ENCODE measurements around the gene DCLK1. TPM values are rescaled to one million over a fixed set of nuclear protein-coding genes. Genes with fewer than 3 reads are reported as not detected.

The DCLK1 gene
- total RNA-seq, 5 donors from 2014 or later (not counting 1 experiment from before 2014, with no cell fraction given): 0.03 to 0.09 TPM; not detected in 3

GRCh38 chr13:35766663-35767062, 364.5 kb downstream of the DCLK1 start:
- no peak for ATAC-seq (replicated peaks in 1 of 4)
- no peak overlapping the region for H3K4me3 ChIP-seq (ENCODE audit: control insufficient read depth in 1 of 2, extremely low read depth in 1 of 2, low read length in 1 of 2)
- no peaks in the 10 kb centered on the region for H3K4me1 ChIP-seq (ENCODE audit: control insufficient read depth in 1 of 2, extremely low read depth in 1 of 2, insufficient read depth in 2 of 2, low read length in 2 of 2)
- no peak for DNase-seq
- no peaks in the 10 kb centered on the region for H3K9me3 ChIP-seq
- peaks cover 0 to 2% of the 10 kb centered on the region in 2 donors for H3K27me3 Mint-ChIP-seq
- H3K27ac ChIP-seq (ENCODE audit: low read length): no peak overlapping the region
- POLR2A ChIA-PET: no interaction called here
- peaks cover 0 to 3% (median 0%) of the 10 kb centered on the region in 3 donors for H3K9me3 Mint-ChIP-seq
- WGBS (ENCODE audit: insufficient coverage): 63% methylated on average over 2 of the region's 2 CpGs
- no peaks in the 10 kb centered on the region for H3K27me3 ChIP-seq (replicated peaks in 1 of 2; ENCODE audit: control insufficient read depth in 2 of 2, extremely low read depth in 1 of 2, insufficient read depth in 2 of 2, low read length in 1 of 2)
- CTCF ChIA-PET: no interaction called here
- no peaks in the 10 kb centered on the region for H3K4me1 Mint-ChIP-seq
- H3K36me3 Mint-ChIP-seq: no peaks in the 10 kb centered on the region
- H3K36me3 ChIP-seq (ENCODE audit: control insufficient read depth in 2 of 2, extremely low read depth in 1 of 2, insufficient read depth in 1 of 2, low read length in 1 of 2): no peaks in the 10 kb centered on the region
- H3K4me3 Mint-ChIP-seq: no peak overlapping the region
- no peak overlapping the region for H3K27ac Mint-ChIP-seq

- no peak overlapping the region for H3K4me3 Mint-ChIP-seq
Measured at GRCh38 chr13:35765941-35766340, 365.2 kb downstream of the DCLK1 start.

GRCh38 chr13:35765366-35765765, 365.8 kb downstream of the DCLK1 start:
- DNase-seq: no peak
- Mint-ChIP-seq H3K4me3 (no peak overlapping the region), H3K4me1 (no peaks in the 10 kb centered on the region), H3K36me3 (no peaks in the 10 kb centered on the region), H3K27me3 (no peaks in the 10 kb centered on the region), H3K27ac (no peak overlapping the region), H3K9me3 (no peaks in the 10 kb centered on the region)
- ChIA-PET POLR2A (no interaction called here), CTCF (no interaction called here)
- Histone ChIP-seq H3K36me3 (ENCODE audit: control insufficient read depth in 2 of 2, extremely low read depth in 1 of 2, insufficient read depth in 1 of 2, low read length in 1 of 2) (no peaks in the 10 kb centered on the region), H3K4me1 (ENCODE audit: control insufficient read depth in 1 of 2, extremely low read depth in 1 of 2, insufficient read depth in 2 of 2, low read length in 2 of 2) (no peaks in the 10 kb centered on the region), H3K4me3 (ENCODE audit: control insufficient read depth in 1 of 2, extremely low read depth in 1 of 2, low read length in 1 of 2) (no peak overlapping the region), H3K27me3 (replicated peaks in 1 of 2; ENCODE audit: control insufficient read depth in 2 of 2, extremely low read depth in 1 of 2, insufficient read depth in 2 of 2, low read length in 1 of 2) (no peaks in the 10 kb centered on the region), H3K27ac (ENCODE audit: low read length) (no peak overlapping the region), H3K9me3 (no peaks in the 10 kb centered on the region)
- WGBS (ENCODE audit: insufficient coverage): 68% methylated on average over 2 of the region's 5 CpGs
- no peak for ATAC-seq (replicated peaks in 1 of 4)

More at GRCh38 chr13:35765941-35766340, 365.2 kb downstream of the DCLK1 start:
- H3K36me3 ChIP-seq (ENCODE audit: control insufficient read depth in 2 of 2, extremely low read depth in 1 of 2, insufficient read depth in 1 of 2, low read length in 1 of 2): no peaks in the 10 kb centered on the region
- H3K9me3 ChIP-seq: no peaks in the 10 kb centered on the region
- no peaks in the 10 kb centered on the region for H3K27me3 Mint-ChIP-seq
- H3K9me3 Mint-ChIP-seq: no peaks in the 10 kb centered on the region
- no peaks in the 10 kb centered on the region for H3K4me1 Mint-ChIP-seq
- H3K36me3 Mint-ChIP-seq: no peaks in the 10 kb centered on the region
- DNase-seq (no peak), ATAC-seq (replicated peaks in 1 of 4) (no peak)
- H3K27me3 ChIP-seq (replicated peaks in 1 of 2; ENCODE audit: control insufficient read depth in 2 of 2, extremely low read depth in 1 of 2, insufficient read depth in 2 of 2, low read length in 1 of 2): no peaks in the 10 kb centered on the region
- CTCF ChIA-PET: no interaction called here
- H3K27ac Mint-ChIP-seq: no peak overlapping the region
- POLR2A ChIA-PET: no interaction called here
- no peak overlapping the region for H3K4me3 ChIP-seq (ENCODE audit: control insufficient read depth in 1 of 2, extremely low read depth in 1 of 2, low read length in 1 of 2)
- 85% methylated on average over 7 of the region's 11 CpGs for WGBS (ENCODE audit: insufficient coverage)
- no peak overlapping the region for H3K27ac ChIP-seq (ENCODE audit: low read length)
- no peaks in the 10 kb centered on the region for H3K4me1 ChIP-seq (ENCODE audit: control insufficient read depth in 1 of 2, extremely low read depth in 1 of 2, insufficient read depth in 2 of 2, low read length in 2 of 2)

- H3K4me1 Mint-ChIP-seq: no peaks in the 10 kb centered on the region
- H3K27ac ChIP-seq (ENCODE audit: low read length): no peak overlapping the region
- no peak for ATAC-seq (replicated peaks in 1 of 4)
- DNase-seq: no peak
- no peak overlapping the region for H3K4me3 Mint-ChIP-seq
- peaks cover 0 to 5% (median 5%) of the 10 kb centered on the region in 3 donors for H3K9me3 Mint-ChIP-seq
- no peaks in the 10 kb centered on the region for H3K36me3 ChIP-seq (ENCODE audit: control insufficient read depth in 2 of 2, extremely low read depth in 1 of 2, insufficient read depth in 1 of 2, low read length in 1 of 2)
- ChIA-PET CTCF (no interaction called here), POLR2A (no interaction called here)
- no peak overlapping the region for H3K27ac Mint-ChIP-seq
- H3K27me3 ChIP-seq (replicated peaks in 1 of 2; ENCODE audit: control insufficient read depth in 2 of 2, extremely low read depth in 1 of 2, insufficient read depth in 2 of 2, low read length in 1 of 2): no peaks in the 10 kb centered on the region
- H3K4me3 ChIP-seq (ENCODE audit: control insufficient read depth in 1 of 2, extremely low read depth in 1 of 2, low read length in 1 of 2): no peak overlapping the region
- no peaks in the 10 kb centered on the region for H3K9me3 ChIP-seq
- H3K36me3 Mint-ChIP-seq: no peaks in the 10 kb centered on the region
- 72% methylated on average over 3 of the region's 4 CpGs for whole genome bisulfite sequencing (ENCODE audit: insufficient coverage)
- no peaks in the 10 kb centered on the region for H3K4me1 ChIP-seq (ENCODE audit: control insufficient read depth in 1 of 2, extremely low read depth in 1 of 2, insufficient read depth in 2 of 2, low read length in 2 of 2)
- H3K27me3 Mint-ChIP-seq: peaks cover 0 to 1% of the 10 kb centered on the region in 2 donors
Measured at GRCh38 chr13:35764326-35765015, 366.7 kb downstream of the DCLK1 start.

GRCh38 chr13:35763782-35764123, 367.4 kb downstream of the DCLK1 start:
- ATAC-seq (replicated peaks in 1 of 4) (no peak), DNase-seq (no peak)
- Mint-ChIP-seq H3K4me3 (no peak overlapping the region), H3K4me1 (no peaks in the 10 kb centered on the region), H3K27ac (no peak overlapping the region), H3K36me3 (no peaks in the 10 kb centered on the region), H3K9me3 (peaks cover 0 to 10% (median 5%) of the 10 kb centered on the region in 3 donors), H3K27me3 (peaks cover 0 to 4% of the 10 kb centered on the region in 2 donors)
- H3K9me3 ChIP-seq: no peaks in the 10 kb centered on the region
- ChIA-PET POLR2A (no interaction called here), CTCF (no interaction called here)
- no peaks in the 10 kb centered on the region for H3K4me1 ChIP-seq (ENCODE audit: control insufficient read depth in 1 of 2, extremely low read depth in 1 of 2, insufficient read depth in 2 of 2, low read length in 2 of 2)
- H3K4me3 ChIP-seq (ENCODE audit: control insufficient read depth in 1 of 2, extremely low read depth in 1 of 2, low read length in 1 of 2): no peak overlapping the region
- H3K27ac ChIP-seq (ENCODE audit: low read length): no peak overlapping the region
- no peaks in the 10 kb centered on the region for H3K27me3 ChIP-seq (replicated peaks in 1 of 2; ENCODE audit: control insufficient read depth in 2 of 2, extremely low read depth in 1 of 2, insufficient read depth in 2 of 2, low read length in 1 of 2)
- H3K36me3 ChIP-seq (ENCODE audit: control insufficient read depth in 2 of 2, extremely low read depth in 1 of 2, insufficient read depth in 1 of 2, low read length in 1 of 2): no peaks in the 10 kb centered on the region
- 93% methylated on average over 7 of the region's 7 CpGs for WGBS (ENCODE audit: insufficient coverage)

- Histone ChIP-seq H3K4me3 (ENCODE audit: control insufficient read depth in 1 of 2, extremely low read depth in 1 of 2, low read length in 1 of 2) (no peak overlapping the region), H3K27me3 (replicated peaks in 1 of 2; ENCODE audit: control insufficient read depth in 2 of 2, extremely low read depth in 1 of 2, insufficient read depth in 2 of 2, low read length in 1 of 2) (no peaks in the 10 kb centered on the region), H3K27ac (ENCODE audit: low read length) (no peak overlapping the region), H3K9me3 (no peaks in the 10 kb centered on the region), H3K4me1 (ENCODE audit: control insufficient read depth in 1 of 2, extremely low read depth in 1 of 2, insufficient read depth in 2 of 2, low read length in 2 of 2) (no peaks in the 10 kb centered on the region), H3K36me3 (ENCODE audit: control insufficient read depth in 2 of 2, extremely low read depth in 1 of 2, insufficient read depth in 1 of 2, low read length in 1 of 2) (no peaks in the 10 kb centered on the region)
- no peak for DNase-seq
- H3K36me3 Mint-ChIP-seq: no peaks in the 10 kb centered on the region
- CTCF ChIA-PET: no interaction called here
- no peak overlapping the region for H3K27ac Mint-ChIP-seq
- H3K4me1 Mint-ChIP-seq: no peaks in the 10 kb centered on the region
- H3K4me3 Mint-ChIP-seq: no peak overlapping the region
- POLR2A ChIA-PET: no interaction called here
- no peak for ATAC-seq (replicated peaks in 1 of 4)
- 67% methylated on average over 3 of the region's 4 CpGs for WGBS (ENCODE audit: insufficient coverage)
- H3K9me3 Mint-ChIP-seq: peaks cover 0 to 10% (median 5%) of the 10 kb centered on the region in 3 donors
- peaks cover 0 to 4% of the 10 kb centered on the region in 2 donors for H3K27me3 Mint-ChIP-seq
Measured at GRCh38 chr13:35763060-35763781, 368.0 kb downstream of the DCLK1 start.
